ENCODE results near the gene SDC3.

DNA sequence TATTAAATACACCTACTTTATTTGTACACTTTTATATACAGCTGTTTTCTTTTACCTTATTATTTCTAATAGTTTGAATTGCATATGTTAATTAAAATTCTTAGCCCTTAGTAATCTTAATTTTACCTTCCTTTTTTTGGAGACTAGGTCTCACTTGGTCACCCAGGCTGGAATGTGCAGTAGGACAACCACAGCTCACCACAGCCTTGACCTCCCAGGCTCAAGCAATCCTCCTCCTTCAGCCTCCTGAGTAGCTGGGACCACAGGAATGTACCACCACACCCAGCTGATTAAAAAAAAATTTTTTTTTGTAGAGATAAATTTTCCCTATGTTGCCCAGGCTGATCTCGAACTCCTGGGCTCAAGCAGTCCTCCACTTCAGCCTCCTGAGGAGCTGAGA is 15.0 kb upstream of the SDC3 start:
- TF ChIP-seq CTCF (IDR thresholded peaks at IDR 0.05) (no peak), EP300 (IDR thresholded peaks at IDR 0.05) (no peak)
